ENCODE data around the gene ALPG.

DNA sequence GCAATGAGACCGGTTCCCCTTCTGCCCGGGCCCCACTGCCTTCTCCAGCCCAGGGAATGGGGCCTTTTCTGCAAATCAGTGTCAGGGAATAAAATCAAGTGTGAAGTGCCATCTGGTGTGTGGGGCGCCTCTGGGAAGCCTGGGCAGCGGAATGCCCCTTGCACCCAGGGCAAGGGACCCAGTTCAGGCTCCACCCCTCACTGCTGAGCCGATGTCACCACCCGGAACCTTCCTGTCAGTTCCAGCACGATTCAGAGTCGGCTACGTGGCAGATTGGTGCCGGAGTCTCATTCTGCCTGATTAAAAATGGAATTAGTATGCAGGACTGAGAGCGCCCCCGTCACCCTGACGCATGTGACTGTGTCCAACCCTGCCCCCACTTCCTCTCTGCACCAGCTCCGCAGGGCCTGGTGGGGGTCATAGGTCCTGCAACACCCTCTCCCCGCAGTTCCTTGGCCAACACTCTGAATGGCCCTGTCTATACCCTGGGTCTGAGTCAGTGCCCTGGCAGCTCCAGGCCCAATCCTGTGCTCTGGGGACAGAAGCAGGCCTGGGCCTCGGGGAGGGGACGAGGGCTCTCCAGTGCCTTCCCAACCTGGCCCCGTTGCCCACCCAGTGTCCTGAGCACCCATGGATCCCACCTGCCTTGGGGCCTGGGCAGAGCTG, 41.1 kb downstream of the ALPG start:
- TF ChIP-seq CTCF (IDR thresholded peaks at IDR 0.05; ENCODE audit: borderline replicate concordance, extremely low read depth, low read length, poor library complexity, severe bottlenecking) (no peak), EZH2 (IDR thresholded peaks at IDR 0.05; ENCODE audit: borderline replicate concordance, low read depth, low read length, severe bottlenecking) (no peak)

All from DND-41 (cell line).